Ramos (cell line): ENCODE data around the gene TTLL1.

Experiments
- in situ Hi-C: fragments of 300-500 bp; cut with MboI; formaldehyde crosslinking; loops from one replicate; pipeline ENCODE4 v1.14.3; 2022; ENCODE audit warnings: low sequenced_read_pairs; ENCODE audit not compliant: unreplicated experiment

The TTLL1 gene

GRCh38 chr22:43088984-43089717 lies at the start of gene TTLL1:
TSS of gene TTLL1 (minus strand) at chr22:43089391. CDS start at chr22:43075586, 13,805 bp downstream.
- in situ Hi-C loops, result no loop called here

- in situ Hi-C loops, result no loop called here
These were observed 47.6 kb upstream of the TTLL1 start for GRCh38 chr22:43136801-43137200.

DNA sequence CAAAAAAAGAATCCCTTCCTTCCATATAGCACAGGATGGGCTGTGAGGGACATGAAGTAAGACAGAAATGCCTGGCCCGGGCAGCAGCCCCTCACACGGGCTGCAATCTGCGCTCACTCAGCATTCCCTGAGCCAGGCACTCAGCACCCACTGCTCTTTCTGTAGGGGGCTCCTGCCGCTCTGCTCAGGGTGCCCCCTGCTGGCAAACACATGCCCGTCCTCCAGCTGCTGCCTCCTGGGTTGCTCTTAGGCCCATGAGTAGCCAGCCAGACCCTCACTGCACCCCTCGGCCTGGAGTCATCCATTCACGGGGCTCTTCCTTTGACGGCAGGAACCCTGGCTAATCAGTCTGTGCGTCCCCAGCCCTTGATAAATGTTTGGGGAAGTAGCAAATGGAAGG lies 47.1 kb upstream of the TTLL1 start:
- in situ Hi-C loops, result no loop called here

- in situ Hi-C loops, result no loop called here
These were observed 46.4 kb upstream of the TTLL1 start for GRCh38 chr22:43135565-43135964.

- in situ Hi-C loops, result no loop called here
These were observed 45.4 kb upstream of the TTLL1 start for GRCh38 chr22:43134553-43134952.

GRCh38 chr22:43133401-43133800 lies 44.2 kb upstream of the TTLL1 start:
- in situ Hi-C loops, result no loop called here

DNA sequence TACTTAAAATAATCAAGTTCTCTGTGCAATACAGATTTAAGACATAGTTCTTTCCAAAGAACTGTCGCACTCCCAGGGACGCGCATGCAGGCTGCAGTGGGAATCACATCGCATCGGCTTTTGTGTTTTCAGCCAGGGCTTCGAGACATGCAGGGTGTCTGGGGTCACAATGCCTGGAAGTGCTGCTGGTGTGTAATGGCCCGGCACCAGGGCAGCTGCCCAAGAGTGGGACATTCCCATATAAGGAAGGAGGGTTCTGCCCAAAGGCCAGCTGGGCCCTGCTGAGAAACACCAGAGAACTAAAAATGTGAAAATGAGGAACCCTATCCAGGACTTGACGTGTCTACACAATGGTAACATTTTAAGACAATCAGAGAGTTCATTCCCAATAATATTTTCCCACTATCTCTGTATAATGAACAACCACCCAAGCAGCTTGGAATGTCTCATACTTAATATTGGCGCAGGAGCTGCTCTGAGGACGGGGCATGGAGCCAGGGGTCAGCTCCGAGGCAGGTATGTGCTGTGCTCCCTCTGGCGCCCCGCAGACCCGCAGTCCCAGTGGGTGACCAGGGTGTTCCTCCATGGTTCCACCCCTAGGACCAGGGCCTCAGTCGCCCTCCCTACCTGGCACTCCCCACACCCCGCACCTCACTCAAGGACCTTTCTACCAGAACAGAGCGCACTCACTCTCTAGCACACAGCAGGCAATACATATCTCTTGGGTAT lies 42.7 kb upstream of the TTLL1 start:
- in situ Hi-C loops, result no loop called here

GRCh38 chr22:43129426-43130425 lies 40.5 kb upstream of the TTLL1 start:
- in situ Hi-C loops, result no loop called here

DNA sequence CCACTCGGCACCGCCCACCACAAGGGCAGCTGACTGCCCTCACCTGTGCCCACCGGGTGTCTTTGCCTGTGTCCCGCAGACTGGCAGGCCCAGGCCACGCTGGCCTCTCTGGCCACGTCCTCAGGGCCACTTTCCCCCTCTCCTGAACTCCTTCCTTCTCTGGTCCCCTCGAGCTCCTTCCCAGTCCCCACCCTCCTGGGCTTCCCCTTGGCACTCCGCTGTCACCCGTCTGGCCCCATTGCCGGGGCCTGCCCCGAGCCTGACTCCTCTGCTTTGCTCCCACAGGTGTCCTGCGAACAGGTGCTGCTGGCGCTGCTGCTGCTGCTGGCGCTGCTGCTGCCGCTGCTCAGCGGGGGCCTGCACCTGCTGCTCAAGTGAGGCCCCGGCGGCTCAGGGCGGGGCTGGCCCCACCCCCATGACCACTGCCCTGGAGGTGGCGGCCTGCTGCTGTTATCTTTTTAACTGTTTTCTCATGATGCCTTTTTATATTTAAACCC lies 39.8 kb upstream of the TTLL1 start:
- in situ Hi-C loops, result no loop called here

- in situ Hi-C loops, result no loop called here
These were observed 38.9 kb upstream of the TTLL1 start for GRCh38 chr22:43128116-43128515.

- in situ Hi-C loops, result no loop called here
These were observed 38.1 kb upstream of the TTLL1 start for GRCh38 chr22:43127166-43127908.

DNA sequence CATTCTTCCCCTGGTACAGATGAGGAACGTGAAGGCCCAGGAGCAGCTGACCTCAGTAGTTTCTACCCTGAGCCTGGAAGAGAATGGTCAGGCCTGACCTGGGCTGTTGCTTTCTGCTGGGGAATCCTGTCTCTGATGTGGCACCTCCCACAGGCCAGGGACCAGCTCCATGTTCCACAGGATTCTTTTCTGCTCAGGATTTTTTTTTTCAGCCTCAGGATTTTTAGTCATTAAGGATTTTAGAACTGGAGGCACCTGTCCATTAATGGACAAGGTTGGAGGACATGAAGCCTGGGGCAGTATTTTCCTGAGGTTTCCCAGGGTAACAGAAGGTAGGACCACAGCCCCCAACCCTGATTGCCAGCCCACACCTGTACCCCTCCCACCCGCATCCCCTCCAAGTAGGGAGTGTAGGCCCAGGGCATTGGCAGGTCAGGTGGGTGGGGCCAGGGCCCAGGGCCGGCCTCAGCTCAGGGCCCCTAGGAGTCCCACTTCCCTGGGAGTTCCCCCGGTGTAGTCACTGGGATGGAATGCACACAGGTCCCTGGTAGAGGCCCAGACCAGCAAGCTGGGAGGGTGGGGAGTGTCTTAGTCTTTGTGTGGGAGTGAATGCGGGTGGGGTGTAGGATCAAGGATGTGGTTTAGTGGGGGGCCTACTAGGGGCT lies 37.4 kb upstream of the TTLL1 start:
- in situ Hi-C loops, result no loop called here

DNA sequence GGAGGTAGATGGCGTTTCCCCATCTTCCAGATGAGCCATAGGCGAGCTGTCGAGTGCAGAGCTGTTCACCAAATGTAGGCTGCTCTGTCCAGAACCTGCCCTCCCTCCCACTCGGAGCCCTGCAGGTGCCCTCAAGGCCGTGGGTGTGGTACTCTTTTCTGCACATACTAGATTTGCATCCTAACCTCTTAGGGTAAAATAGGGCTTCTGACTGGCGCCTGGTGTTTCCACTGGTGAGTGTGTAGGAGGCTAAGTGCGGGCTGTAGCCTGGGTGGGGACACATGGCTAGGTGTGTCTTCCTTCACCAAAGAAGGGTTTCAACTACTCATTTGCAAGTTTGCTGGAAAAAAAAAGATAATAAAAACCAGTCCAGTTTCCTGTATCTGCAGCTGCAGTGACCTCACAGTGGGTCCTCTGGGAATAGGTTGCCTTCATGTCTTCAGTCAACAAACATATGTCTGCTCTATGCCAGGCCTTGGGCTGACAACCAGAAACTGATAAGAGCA lies 29.8 kb upstream of the TTLL1 start:
- in situ Hi-C loops, result no loop called here

DNA sequence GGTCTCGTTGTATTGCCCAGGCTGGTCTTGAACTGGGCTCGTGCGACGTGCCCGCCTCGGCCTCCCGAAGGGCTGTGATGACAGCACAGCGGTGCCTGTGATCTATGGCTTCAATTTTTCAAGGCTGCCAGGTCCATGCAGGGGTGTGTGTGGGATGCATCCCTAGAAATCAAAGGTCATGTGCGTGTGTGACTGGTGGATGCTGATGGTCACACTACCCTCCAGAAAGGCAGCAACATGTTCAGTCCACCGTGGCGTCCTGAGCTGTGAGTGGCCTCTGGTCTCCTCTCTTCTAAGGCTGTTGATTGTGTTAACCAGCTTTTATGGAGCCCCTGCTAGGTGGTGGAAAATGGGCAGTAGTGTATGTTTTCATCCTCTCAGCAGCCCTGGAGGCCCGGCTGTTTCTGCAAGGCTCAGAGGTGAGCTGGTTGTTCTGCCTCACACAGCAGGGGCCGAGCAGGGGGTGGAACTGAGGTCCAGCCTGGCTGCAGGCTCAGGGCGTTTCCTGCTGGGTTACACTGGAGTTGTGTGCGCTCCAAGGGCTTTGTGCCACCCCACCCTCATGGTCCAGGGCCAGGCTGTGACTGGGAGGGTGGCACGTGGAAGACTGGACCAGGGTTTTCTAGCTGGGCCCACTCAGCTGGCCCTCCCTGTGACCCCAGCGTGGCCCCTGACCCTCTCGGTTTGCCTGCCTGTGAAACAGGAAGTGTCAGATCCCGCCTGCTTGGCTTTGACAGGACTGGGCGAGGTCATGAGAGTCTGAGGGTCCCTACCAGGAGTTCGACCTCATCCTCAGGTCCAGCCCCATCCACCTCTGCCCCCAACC lies 29.0 kb upstream of the TTLL1 start:
- in situ Hi-C loops, result no loop called here

GRCh38 chr22:43116932-43117331 lies 27.7 kb upstream of the TTLL1 start:
- in situ Hi-C loops, result no loop called here

- in situ Hi-C loops, result loop anchor here (5.0 kb wide), 1 partner anchor 573 kb away; no protein-coding TSS in a partner anchor
These were observed 25.8 kb upstream of the TTLL1 start for GRCh38 chr22:43114958-43115357.

- in situ Hi-C loops, result loop anchor here (5.0 kb wide), 1 partner anchor 571 kb away; no protein-coding TSS in a partner anchor
These were observed 24.5 kb upstream of the TTLL1 start for GRCh38 chr22:43113526-43114251.
